ENCODE data around the gene ALKAL2. TPM values are rescaled to one million over a fixed set of nuclear protein-coding genes. Genes with fewer than 3 reads are reported as not detected.

The ALKAL2 gene
- total RNA-seq, 1 experiment from 2014 or later, result not detected

- no peaks in the 10 kb centered on the region for H3K4me1 ChIP-seq (ENCODE audit: control insufficient read depth in 1 of 2, insufficient read depth in 2 of 2, low read length in 2 of 2)
- no peaks in the 10 kb centered on the region for H3K9me2 ChIP-seq (ENCODE audit: insufficient read depth)
- H3K9ac ChIP-seq (ENCODE audit: low read length), result no peak overlapping the region
- H3K4me3 ChIP-seq (replicated peaks in 1 of 2; ENCODE audit: low read depth in 1 of 2, low read length in 2 of 2), result no peak overlapping the region
- no peaks in the 10 kb centered on the region for H4K20me1 ChIP-seq (ENCODE audit: insufficient read depth)
- ATAC-seq, result no peak
- H3K27me3 ChIP-seq (ENCODE audit: insufficient read depth, low read length), result no peaks in the 10 kb centered on the region
- H3K9me3 ChIP-seq (ENCODE audit: control insufficient read depth in 1 of 2, insufficient read depth in 1 of 2, low read depth in 1 of 2, low read length in 2 of 2), result no peaks in the 10 kb centered on the region
- intact Hi-C loops (cut with micrococcal nuclease), result no loop called here
- no peak overlapping the region for H2AFZ ChIP-seq (ENCODE audit: low read depth, low read length, poor library complexity, severe bottlenecking)
- BruUV-seq (replicated peaks), result no TSS peak
- no peaks in the 10 kb centered on the region for H3K79me2 ChIP-seq (ENCODE audit: insufficient read depth, low read length)
- POLR2A ChIA-PET, result no interaction called here
- TF ChIP-seq YY1 (IDR thresholded peaks at IDR 0.05; ENCODE audit: extremely low read depth, insufficient replicate concordance, low read depth, low read length) (no peak), ATF3 (IDR thresholded peaks at IDR 0.05) (no peak), POLR2AphosphoS5 (IDR thresholded peaks at IDR 0.05; ENCODE audit: low read depth, low read length) (no peak), CBX3 (IDR thresholded peaks at IDR 0.05; ENCODE audit: low read depth) (no peak), CTCF (IDR thresholded peaks at IDR 0.05 in 2 of 3, conservative IDR thresholded peaks at IDR 0.05 in 1 of 3; ENCODE audit: borderline replicate concordance in 1 of 3, insufficient read depth in 1 of 3, low read depth in 2 of 3, low read length in 2 of 3) (no peak), ZBTB33 (IDR thresholded peaks at IDR 0.05; ENCODE audit: extremely low read depth, insufficient replicate concordance, low read length) (no peak), SIN3A (IDR thresholded peaks at IDR 0.05; ENCODE audit: low read depth) (no peak), FOSL1 (IDR thresholded peaks at IDR 0.05; ENCODE audit: low read depth) (no peak), ELF1 (IDR thresholded peaks at IDR 0.05; ENCODE audit: borderline replicate concordance, low read depth) (no peak)
- no peaks in the 10 kb centered on the region for H3K36me3 ChIP-seq (ENCODE audit: control insufficient read depth in 1 of 2, insufficient read depth in 2 of 2, low read length in 2 of 2)
- DNase-seq (ENCODE audit: low read depth, low spot score), result no peak
- no peak overlapping the region for H3K4me2 ChIP-seq (ENCODE audit: low read length)
- RAD21 ChIA-PET (ENCODE audit: low non-redundant PET in 1 of 2, low total read pairs in 2 of 2, uncharacterized antibody in 2 of 2, unreplicated experiment in 2 of 2), result no interaction called here
- CTCF ChIA-PET, result no interaction called here
- H3K27ac ChIP-seq (ENCODE audit: low read depth, low read length), result no peak overlapping the region
These were observed 22.1 kb upstream of the ALKAL2 start for GRCh38 chr2:309954-310510.

All from HCT116 (cell line).